Activated CD8-positive, alpha-beta memory T cell treated with anti-CD3 and anti-CD28 coated beads for 4 hours (primary cell): ENCODE data around the gene LIN37.
"Not testable (repeated sequence)": the region's sequence is repeated elsewhere in the genome, so short reads cannot be mapped to it uniquely, and the experiment has no call there.

Experiments
- DNase-seq, 2 donors: peaks; one replicate each; pipeline ENCODE4 v3.0.0-alpha.2; 2020; ENCODE audit warnings: low read depth in 2 of 2

LIN37 gene

GRCh38 chr19:35752746-35753350 lies 4.5 kb downstream of the LIN37 start:
- no peak for DNase-seq

DNA sequence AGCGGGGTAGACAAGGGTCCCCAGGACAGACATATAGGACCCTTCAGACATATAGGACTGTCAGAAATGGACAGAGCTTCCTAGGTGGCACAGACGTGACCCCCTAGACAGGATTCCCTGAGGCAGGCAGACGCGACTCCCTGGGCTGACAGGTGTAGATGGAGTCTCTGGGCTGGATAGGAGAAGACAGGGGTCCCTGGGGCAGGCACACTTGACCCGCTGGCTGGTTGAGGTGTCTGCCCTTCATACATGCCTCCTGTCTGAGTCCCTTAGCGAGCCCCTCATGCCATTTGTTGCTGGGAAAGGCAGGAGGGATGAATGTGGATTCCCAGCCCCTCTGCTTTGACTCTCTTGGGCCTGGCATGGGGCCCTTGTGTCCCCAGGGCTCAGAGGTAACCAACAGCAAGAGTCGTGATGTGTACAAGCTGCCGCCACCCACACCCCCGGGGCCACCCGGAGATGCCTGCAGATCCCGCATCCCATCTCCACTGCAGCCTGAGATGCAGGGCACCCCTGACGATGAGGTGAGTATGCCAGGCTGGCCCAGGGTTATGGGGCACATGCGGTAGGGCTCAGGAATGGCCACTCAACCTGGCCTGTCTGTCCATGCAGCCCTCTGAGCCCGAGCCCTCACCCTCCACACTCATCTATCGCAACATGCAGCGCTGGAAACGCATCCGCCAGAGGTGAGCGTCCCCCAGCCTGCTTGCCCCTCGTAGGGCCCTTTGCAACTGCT lies 5.4 kb downstream of the LIN37 start:
- no peak for DNase-seq

- no peak for DNase-seq
These were observed 6.2 kb downstream of the LIN37 start for GRCh38 chr19:35754370-35755130.

- DNase-seq: no peak
These were observed 6.8 kb downstream of the LIN37 start for GRCh38 chr19:35755131-35755549.

DNA sequence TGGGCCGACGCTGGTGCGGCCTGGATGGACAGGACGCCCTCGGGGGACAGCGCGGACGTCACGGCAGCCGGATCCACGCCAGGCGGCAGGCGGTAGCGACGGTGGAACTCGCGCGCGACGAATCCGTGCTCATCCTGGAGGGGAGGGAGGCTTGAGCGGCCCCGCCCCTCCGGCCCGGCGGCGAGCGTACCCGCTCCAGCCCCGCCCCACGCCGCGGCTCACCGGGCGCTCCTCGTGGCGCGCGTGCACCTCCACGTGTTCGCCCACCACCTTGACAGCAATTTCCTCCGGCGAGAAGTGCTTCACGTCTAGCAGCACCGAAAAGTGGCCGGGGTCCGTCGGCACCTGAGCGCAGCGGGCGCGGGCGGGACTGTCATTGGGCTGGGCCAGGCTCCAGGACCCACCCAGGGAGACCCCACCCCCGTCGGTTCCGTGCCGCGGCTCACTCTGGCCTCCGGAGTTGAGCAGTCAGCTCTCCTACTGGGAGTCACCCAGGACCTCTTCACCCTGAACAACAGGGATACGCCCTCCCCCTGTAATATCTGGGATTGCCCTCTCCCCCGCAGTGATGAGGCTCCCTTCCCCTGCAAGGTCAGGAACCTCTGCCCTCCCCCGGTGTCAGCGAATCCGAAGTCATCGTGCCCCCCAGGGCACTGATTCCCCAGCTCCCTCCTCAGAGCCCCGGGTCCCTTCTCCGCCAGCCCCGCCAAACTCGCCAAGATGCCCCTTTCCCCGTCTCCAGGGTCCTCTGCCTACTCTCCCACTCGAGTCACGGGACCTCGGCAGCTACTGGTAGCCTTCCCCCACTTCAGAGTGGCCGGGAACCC lies 7.4 kb downstream of the LIN37 start:
- DNase-seq: peak in 1 of 2 donors; percentile 25

DNA sequence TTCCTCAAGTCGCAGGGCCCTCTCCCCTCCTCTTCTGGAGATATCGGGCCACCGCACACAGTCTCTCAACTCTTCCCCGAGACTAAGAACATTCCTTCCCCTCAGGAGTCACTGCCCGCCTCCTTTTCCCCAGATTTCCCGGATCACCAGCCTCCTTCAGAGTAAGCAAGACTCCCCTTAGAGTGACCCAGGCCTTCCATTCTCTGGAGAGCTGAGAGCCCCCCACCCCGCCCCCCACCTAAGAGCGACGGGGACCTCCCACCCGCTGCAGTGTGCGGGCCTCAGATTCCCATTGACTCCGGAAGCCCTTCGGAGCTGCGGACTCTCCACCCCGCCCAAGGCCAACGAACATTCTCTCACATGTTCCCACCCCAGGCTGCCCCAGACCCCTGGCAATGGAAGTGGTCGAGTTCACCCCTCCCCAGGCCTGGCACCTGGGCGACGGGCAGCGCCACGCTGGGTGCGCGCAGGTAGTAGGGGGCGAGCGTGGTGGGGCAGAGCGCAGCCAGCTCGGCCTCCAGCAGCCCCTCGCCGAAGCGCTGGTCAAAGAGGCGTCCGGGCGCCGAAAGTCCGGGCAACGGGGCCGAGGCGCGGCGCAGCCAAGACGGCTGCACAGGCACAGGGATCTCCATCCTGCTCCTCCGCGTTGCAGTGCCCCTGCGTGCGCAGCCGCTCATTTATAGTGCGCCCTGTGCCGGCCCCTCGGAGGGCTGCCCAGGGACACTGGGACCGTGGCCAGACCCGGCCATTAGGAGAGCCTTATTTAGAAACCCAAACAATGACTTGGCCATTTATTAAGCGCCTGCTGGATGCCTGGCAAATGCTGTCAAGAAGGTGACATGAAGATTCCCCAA lies 8.2 kb downstream of the LIN37 start, which contains the start of gene HSPB6:
TSS of gene HSPB6 (minus strand) at position 653 of the 854 bp plus-strand sequence. CDS start at position 632, 21 bp downstream.
- no peak for DNase-seq

- DNase-seq: no peak
These were observed 8.9 kb downstream of the LIN37 start for GRCh38 chr19:35757231-35757748.

- DNase-seq: peak; percentile 96 to 98
These were observed 9.6 kb downstream of the LIN37 start, which contains the start of gene PROSER3 for GRCh38 chr19:35757749-35758608. Gene PROSER3, plus strand, starts transcription at chr19:35758176. Its CDS starts 40 bp downstream, at chr19:35758216.

- no peak for DNase-seq
These were observed 11.3 kb downstream of the LIN37 start for GRCh38 chr19:35759697-35760096.

DNA sequence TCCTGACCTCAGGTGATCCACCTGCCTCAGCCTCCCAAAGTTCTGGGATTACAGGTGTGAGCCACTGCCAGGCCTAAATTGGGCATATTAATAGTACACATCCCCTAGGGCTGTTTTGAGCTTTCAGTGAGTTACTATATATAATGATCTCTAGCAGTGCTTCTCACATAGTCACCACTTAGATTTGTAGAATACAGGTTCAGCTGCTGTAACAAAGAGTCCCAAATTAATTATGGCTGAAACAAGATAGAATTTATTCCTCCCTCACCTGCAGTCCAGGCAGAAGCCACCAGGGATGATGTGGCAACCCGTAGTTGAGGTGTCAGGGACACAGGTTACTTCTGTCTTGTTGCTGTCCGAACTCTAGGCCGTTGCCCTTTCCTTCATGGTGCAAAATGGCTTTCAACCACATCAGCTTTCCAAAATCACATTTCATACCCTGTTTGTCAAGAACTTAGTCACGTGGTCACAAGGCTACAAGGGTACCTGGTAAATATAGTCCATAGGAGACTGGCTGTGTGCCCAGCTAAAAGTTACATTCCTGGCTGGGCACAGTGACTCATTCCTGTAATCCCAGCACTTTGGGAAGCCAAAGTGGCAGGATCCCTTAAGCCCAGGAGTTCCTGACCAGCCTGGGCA lies 12.5 kb downstream of the LIN37 start:
- no peak for DNase-seq

GRCh38 chr19:35764432-35765315 lies 16.3 kb downstream of the LIN37 start:
- DNase-seq: no peak

- no peak for DNase-seq
These were observed 18.3 kb downstream of the LIN37 start for GRCh38 chr19:35766571-35767104.

DNA sequence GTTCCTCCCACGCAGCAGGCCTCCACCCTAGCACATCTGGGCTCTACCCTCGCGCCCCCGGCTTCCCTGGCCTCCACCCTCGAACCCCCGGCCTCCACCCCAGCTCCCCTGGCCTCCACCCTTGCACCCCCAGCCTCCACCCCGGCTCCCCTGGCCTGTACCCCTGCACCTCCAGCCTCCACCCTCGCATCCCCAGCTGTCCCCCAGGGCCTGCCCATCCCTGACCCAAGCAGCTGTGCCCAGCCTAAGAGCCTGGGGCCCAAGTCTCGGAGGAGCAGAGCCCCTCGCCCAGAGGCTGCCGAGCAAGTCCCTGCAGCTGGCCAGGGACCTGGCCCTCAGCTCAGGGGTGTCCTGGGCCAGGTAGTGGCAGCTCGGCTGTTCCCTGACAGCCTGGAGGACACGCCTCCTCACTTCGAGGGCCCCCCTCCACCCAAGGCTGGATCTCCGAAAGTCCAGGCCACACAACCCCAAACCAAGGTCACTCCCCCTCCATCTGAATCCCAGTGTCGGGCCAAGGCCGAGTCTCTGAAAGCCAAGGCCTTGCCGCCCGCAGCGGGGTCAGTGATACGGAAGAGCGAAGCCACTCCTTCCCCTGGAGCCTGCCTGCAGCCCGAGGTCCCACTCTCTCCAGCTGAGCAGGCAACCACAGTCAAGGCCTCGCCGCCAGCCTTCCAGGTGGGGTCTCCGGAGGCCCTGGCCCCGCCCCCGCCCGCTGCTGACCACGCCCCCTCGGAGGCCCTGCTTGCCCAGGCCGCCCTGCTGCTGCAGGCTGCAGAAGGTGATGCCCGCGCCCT lies 19.1 kb downstream of the LIN37 start:
- DNase-seq: no peak

GRCh38 chr19:35768082-35768421 lies 19.7 kb downstream of the LIN37 start:
- no peak for DNase-seq

GRCh38 chr19:35772362-35772761 lies 24.0 kb downstream of the LIN37 start:
- DNase-seq: not testable (repeated sequence)

DNA sequence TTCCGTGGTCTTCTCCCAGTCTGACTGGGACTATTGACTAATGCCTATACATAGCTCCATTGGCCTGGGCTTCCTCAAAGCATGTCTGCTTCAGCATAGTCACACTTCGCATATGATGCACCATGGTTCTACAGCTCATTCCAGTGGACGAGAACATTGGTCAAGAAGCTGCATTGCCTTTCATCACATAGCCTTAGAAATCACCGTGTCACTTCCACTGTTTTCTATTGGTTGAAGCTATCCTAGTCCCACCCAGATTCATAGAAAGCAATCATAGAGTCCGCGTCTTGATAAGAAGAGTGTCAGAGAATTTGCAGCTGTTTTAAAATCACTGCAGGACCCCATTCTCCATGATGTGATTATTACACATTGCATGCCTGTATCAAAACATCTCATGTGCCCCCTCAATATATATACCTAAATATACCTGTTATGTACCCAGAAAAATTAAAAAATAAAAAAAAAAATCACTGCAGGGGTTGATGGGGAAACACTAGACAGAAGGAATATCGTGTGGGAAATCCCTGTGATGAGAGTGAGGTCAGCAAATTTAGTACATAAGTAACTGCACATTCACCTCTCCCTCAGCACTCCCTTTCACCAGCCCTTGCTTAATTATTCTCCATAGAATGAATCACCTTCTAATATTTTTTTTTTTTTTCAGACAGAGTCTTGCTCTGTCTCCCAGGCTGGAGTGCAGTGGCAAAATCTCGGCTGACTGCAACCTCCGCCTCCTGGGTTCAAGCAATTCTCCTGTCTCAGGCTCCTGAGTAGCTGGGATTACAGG lies 24.8 kb downstream of the LIN37 start:
- no peak for DNase-seq
